ENCODE results near the gene SERGEF. TPM values are rescaled to one million over a fixed set of nuclear protein-coding genes. Genes with fewer than 3 reads are reported as not detected.

SERGEF gene
- total RNA-seq, 2 donors from 2014 or later = 27.3 to 32.0 TPM

GRCh38 chr11:17768547-17768946, 244.3 kb downstream of the SERGEF start:
- no peaks in the 10 kb centered on the region for H3K36me3 ChIP-seq
- ATAC-seq (ENCODE audit: insufficient number of reproducible peaks, low FRiP score, low read depth) (no peak), DNase-seq (ENCODE audit: low spot score) (no peak)
- no peak for TF ChIP-seq CTCF (IDR thresholded peaks at IDR 0.05)
- H3K9me3 ChIP-seq = no peaks in the 10 kb centered on the region
- no peaks in the 10 kb centered on the region for H3K27me3 ChIP-seq (replicated peaks; ENCODE audit: insufficient read depth)
- no peak overlapping the region for H3K27ac ChIP-seq
- no peak overlapping the region for H3K4me3 ChIP-seq
- no peaks in the 10 kb centered on the region for H3K4me1 ChIP-seq (ENCODE audit: control insufficient read depth in 1 of 2, low read depth in 2 of 2)

- H3K4me3 ChIP-seq = no peak overlapping the region
- H3K4me1 ChIP-seq (ENCODE audit: control insufficient read depth in 1 of 2, low read depth in 2 of 2) = no peaks in the 10 kb centered on the region
- H3K27me3 ChIP-seq (replicated peaks; ENCODE audit: insufficient read depth) = no peaks in the 10 kb centered on the region
- ATAC-seq (ENCODE audit: insufficient number of reproducible peaks, low FRiP score, low read depth) (no peak), DNase-seq (ENCODE audit: low spot score) (no peak)
- H3K36me3 ChIP-seq = no peaks in the 10 kb centered on the region
- H3K9me3 ChIP-seq = no peaks in the 10 kb centered on the region
- no peak for TF ChIP-seq CTCF (IDR thresholded peaks at IDR 0.05)
- H3K27ac ChIP-seq = no peak overlapping the region
Measured at GRCh38 chr11:17767914-17768313, 244.9 kb downstream of the SERGEF start.

- no peaks in the 10 kb centered on the region for H3K9me3 ChIP-seq
- no peak for TF ChIP-seq CTCF (IDR thresholded peaks at IDR 0.05)
- H3K36me3 ChIP-seq = no peaks in the 10 kb centered on the region
- no peak overlapping the region for H3K27ac ChIP-seq
- H3K4me3 ChIP-seq = no peak overlapping the region
- H3K27me3 ChIP-seq (replicated peaks; ENCODE audit: insufficient read depth) = no peaks in the 10 kb centered on the region
- H3K4me1 ChIP-seq (ENCODE audit: control insufficient read depth in 1 of 2, low read depth in 2 of 2) = no peaks in the 10 kb centered on the region
- ATAC-seq (ENCODE audit: insufficient number of reproducible peaks, low FRiP score, low read depth) (no peak), DNase-seq (ENCODE audit: low spot score) (no peak)
Measured at GRCh38 chr11:17767301-17767885, 245.5 kb downstream of the SERGEF start.

GRCh38 chr11:17766590-17766989, 246.3 kb downstream of the SERGEF start:
- DNase-seq (ENCODE audit: low spot score) = no peak
- Histone ChIP-seq H3K9me3 (no peaks in the 10 kb centered on the region), H3K27ac (no peak overlapping the region), H3K4me3 (no peak overlapping the region), H3K27me3 (replicated peaks; ENCODE audit: insufficient read depth) (no peaks in the 10 kb centered on the region), H3K36me3 (no peaks in the 10 kb centered on the region), H3K4me1 (ENCODE audit: control insufficient read depth in 1 of 2, low read depth in 2 of 2) (no peaks in the 10 kb centered on the region)
- no peak for ATAC-seq (ENCODE audit: insufficient number of reproducible peaks, low FRiP score, low read depth)
- TF ChIP-seq CTCF (IDR thresholded peaks at IDR 0.05) = no peak

GRCh38 chr11:17766073-17766359, 246.8 kb downstream of the SERGEF start:
- Histone ChIP-seq H3K9me3 (no peaks in the 10 kb centered on the region), H3K4me1 (ENCODE audit: control insufficient read depth in 1 of 2, low read depth in 2 of 2) (no peaks in the 10 kb centered on the region), H3K27me3 (replicated peaks; ENCODE audit: insufficient read depth) (no peaks in the 10 kb centered on the region), H3K4me3 (no peak overlapping the region), H3K27ac (no peak overlapping the region), H3K36me3 (no peaks in the 10 kb centered on the region)
- ATAC-seq (ENCODE audit: insufficient number of reproducible peaks, low FRiP score, low read depth) (no peak), DNase-seq (ENCODE audit: low spot score) (no peak)
- no peak for TF ChIP-seq CTCF (IDR thresholded peaks at IDR 0.05)

Data from thoracic aorta (tissue), 2 donors.